OCI-LY7 (cell line): ENCODE results near the gene NPLOC4.

Source experiments
- EZH2phosphoT487 ChIP-seq: fragments of 200-600 bp; sonication (generic); IDR thresholded peaks from 2 replicates; pipeline ENCODE4 v1.6.1; 2018; ENCODE audit warnings: low read depth, borderline replicate concordance, mild to moderate bottlenecking, mixed run types, antibody characterized with exemption, low read length, moderate library complexity, mixed read lengths
- TF ChIP-seq, protein P1 (sequence below): fragments of 200-600 bp; sonication (generic); conservative IDR thresholded peaks from 2 replicates; pipeline ENCODE4 v1.5.1; 2014; ENCODE audit warnings: mild to moderate bottlenecking, antibody characterized with exemption, low read length, moderate library complexity, mixed read lengths

DNA sequence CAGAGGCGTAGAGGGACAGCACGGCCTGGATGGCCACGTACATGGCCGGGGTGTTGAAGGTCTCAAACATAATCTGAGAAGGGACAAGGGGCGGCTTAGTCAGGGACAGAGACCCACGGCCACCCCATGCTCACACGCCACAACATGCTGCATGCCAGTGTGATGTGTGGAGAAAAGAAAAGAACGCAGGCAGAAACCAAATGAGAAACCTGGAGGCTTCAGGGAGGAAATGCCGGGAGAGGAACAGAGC lies 125.4 kb downstream of the NPLOC4 start:
- TF ChIP-seq, protein P1, sequence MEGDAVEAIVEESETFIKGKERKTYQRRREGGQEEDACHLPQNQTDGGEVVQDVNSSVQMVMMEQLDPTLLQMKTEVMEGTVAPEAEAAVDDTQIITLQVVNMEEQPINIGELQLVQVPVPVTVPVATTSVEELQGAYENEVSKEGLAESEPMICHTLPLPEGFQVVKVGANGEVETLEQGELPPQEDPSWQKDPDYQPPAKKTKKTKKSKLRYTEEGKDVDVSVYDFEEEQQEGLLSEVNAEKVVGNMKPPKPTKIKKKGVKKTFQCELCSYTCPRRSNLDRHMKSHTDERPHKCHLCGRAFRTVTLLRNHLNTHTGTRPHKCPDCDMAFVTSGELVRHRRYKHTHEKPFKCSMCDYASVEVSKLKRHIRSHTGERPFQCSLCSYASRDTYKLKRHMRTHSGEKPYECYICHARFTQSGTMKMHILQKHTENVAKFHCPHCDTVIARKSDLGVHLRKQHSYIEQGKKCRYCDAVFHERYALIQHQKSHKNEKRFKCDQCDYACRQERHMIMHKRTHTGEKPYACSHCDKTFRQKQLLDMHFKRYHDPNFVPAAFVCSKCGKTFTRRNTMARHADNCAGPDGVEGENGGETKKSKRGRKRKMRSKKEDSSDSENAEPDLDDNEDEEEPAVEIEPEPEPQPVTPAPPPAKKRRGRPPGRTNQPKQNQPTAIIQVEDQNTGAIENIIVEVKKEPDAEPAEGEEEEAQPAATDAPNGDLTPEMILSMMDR = no peak
- TF ChIP-seq EZH2phosphoT487 = no peak
